ENCODE measurements around the gene CASTOR1.
"Not testable (repeated sequence)": the region's sequence is repeated elsewhere in the genome, so short reads cannot be mapped to it uniquely, and the experiment has no call there.

Gene CASTOR1

DNA sequence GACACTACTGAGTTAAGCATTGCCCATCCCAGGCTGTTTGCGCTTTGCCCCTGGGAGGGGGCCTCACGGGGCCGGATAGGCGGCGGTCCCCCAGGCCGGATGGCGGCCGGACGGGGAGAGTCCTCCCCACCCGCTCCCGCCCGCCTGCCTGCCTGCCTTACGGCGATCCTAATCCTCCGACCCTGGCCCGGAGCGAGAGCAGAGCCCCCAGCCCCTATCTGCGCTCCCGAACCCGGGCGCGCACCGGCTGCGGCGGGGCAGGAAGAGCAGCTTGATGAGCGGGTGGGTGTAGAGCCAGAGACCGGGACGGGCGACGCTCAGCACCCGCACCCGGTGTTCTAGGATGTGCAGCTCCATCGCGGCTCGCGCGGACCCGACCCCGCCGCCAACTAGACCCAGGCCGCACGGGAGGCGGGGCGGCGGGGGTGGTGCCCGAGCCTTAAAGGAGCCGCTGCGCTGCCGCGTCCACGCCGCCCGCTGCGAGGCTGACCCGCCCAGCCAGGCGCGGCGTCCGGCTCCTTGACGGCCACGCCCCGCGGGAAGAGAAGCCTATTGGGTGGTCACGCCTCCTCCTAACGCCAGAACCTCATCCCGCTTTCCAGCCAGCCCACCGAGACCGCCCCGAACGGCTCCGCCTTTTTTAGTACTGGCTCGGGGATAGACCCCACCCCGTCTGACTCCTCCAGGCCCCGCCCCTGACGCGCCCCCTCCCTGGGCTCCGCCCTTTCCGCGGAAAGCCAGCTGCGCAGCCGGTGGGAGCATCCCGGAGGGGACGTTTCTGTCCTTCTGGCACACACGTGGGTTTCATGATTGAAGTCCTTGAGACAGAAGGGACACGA is at the start of gene CASTOR1:
CASTOR1 (minus strand) TSS at position 365 of the 839 bp plus-strand sequence; CDS start at position 357, 8 bp downstream.
- peak; percentile 97 for DNase-seq (ENCODE audit: low spot score)

DNA sequence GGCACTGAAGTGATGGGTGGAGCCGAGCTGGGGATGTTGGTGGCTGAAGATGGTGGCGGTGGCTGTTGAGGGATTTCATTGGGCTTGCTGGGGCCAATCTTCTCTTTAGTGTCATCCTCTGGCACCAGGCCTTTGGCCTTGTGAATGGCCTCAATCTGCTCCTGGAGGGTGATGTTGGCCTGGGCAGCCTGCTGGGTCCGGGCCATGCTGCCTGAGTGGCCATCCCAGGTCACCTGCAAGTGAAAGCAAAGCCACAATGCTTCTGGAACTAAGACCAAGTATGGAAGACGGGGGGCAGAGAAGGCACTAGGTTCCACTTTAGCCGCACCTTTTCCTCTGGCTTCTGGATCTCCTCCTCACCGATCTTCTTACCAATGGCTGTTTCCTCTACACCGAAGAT is 49.5 kb upstream of the CASTOR1 start:
- no peak for DNase-seq (ENCODE audit: low spot score)

DNA sequence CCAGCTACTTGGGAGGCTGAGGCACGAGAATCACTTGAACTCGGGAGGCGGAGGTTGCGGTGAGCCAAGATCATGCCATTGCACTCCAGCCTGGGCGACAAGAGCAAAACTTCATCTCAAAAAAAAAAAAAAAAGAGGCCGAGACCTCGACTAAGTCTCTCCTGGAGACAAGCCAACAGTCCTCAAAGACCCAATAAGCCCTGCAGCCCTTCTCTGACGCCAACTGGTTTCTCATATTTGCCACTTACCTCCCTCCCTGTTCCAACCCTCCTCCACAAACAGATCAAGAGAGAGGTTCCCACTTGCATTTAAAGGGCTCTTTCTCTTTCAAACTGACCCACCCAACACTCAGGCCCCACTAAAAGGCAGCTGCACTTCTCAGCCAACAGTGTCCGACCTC is 49.0 kb upstream of the CASTOR1 start:
- DNase-seq (ENCODE audit: low spot score): not testable (repeated sequence)

DNA sequence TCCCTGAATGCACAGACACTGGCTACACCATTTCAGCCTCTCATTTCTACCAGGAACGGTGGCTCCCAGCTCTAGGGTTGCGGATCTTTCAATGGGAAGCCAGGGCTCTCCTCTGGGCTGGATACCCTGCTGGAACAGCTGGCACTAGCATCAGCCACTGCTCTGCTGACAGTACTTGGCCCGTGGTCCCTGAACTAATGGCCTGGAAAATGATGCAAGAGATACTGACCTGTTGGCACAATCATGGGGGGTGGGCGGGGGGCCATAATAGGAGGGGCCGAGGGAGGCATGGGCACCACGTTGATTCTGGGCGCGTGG is 48.1 kb upstream of the CASTOR1 start:
- DNase-seq (ENCODE audit: low spot score): no peak

DNA sequence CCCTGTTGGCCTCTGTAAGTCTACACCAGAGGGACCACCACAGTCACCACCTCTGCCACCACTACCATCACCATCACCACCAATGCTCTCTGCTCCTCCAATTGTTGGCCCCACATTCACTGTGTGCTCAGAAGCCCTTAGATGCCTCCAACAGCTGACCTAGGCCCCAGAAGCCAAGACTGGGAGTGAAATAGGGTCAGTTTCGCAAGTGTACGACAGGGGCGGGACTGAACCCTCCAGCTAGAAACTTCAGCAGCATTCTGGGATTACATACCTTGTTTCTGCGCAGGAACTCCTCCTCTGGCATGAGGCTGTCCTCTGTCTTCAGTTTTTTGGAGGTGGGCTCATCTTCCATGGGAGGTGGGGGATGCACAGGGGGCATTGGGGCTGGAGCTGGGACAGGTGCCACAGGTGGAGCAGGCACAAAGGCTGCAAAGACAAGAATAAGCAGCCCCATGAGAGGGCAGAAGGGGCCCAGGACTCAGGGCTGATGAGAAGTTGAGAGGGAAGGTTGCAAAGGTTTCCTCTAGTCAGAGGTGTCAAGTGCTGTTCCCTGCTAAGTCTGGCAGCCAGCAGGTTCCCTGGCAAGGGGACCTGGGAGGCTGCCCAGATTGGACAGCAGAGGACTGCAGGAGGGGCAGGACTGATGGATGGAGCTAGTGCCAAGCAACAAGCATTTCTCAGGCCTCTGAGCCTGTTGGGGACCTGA is 47.6 kb upstream of the CASTOR1 start:
- DNase-seq (ENCODE audit: low spot score): no peak

DNA sequence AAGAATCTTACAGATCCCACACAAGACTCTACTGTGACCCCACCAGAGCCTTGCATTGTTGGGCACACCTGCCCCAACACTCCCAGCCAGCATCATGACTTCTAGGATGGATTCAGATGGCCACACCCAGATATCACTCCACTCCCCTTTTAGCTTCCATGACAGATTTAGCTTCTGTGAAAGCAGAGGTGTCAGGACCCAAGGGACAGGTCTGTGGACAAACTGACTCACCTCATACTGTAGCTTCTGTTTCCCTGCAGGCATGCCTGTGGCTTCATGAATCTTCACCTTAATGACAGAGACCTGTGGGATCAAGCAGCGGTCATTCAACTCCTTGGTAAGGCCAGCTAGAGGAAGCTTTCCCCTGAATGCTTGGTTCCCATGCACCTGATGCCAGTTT is 45.9 kb upstream of the CASTOR1 start:
- DNase-seq (ENCODE audit: low spot score): no peak

DNA sequence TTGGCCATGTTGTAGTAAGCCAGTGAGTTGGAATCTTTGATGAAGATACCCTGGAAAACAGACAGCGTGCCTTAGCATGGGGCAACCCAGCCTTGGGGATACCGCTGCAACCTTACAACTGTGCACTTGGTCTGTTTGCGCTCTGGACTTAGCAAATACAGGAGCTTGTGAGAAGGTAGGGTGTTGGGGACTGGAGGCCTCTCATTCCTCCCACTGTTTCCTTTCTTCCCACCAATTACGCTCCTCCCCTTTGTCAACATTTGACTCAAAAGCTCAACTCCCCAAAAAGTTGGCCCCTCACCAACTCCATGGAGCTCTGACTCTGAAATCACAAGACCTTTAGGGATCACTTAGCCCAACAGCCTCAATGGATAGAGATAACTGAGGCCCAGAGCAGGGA is 45.3 kb upstream of the CASTOR1 start:
- DNase-seq (ENCODE audit: low spot score): no peak

DNA sequence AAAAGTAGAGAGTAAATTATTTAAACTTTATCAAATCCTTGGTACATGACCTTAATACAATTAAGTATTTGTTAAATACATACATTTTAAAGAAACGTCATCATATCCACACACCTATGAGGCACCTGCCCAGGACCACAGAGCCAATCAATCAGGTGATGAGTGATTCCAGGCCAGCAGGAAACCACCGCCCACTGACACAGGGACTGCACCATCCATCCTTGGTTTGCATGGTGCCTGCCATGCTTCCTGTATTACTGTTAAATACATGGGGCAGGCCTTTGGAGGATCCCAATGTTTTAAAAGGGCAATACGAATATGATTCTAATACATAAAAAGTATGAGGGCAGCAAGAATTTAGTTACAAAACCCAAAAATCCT is 44.4 kb upstream of the CASTOR1 start:
- DNase-seq (ENCODE audit: low spot score): no peak

DNA sequence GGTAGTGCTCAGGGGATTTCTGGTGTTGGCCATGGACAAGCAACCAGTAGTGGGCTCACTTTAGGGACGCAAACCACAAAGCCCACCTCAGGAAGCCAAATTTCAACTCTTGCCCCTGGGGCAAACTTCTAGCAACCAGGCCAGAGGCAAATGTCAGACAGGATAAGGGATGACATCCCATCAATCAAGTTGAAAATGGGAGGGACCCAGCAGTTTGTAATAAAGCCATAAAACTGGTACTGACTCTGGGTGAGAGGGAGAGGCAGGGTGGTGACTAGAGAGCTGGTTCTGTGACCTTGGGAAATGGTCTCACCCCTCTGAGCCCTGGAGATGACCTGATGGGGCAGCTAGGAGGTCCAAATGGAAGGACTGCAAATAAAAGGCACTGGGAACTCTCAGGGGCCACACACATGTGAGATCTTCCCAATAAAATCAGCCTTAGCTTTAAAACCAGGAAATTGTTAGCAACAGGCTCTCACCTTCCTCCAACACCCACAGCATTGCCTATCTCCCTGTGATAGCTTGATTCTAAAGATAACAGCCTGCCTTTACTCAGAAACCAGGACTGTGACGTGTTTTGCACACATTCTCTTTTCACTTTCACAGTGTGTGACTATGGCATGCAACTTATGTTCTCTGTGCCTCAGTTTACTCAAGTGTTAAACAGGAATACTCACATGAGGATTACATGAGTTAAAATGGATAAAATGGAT is 43.8 kb upstream of the CASTOR1 start:
- no peak for DNase-seq (ENCODE audit: low spot score)

DNA sequence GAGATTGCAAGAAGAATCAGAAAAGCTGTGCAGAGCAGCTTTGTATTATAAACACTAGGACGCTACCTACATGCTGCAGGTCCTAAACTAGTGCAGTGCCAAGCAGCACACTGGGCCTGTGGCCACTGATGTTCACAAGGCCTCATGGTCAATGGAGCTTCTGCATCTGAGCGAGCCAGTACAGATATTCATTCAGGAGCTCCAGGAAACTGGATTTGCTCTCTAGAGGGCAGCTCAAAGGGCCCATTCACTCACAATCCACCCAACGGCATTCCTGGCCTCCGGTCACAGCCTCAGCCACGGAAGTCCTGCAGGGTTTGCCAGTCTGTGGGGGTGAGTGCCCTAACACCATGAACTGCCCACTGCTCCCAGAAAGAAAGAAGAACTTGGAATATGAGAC is 43.2 kb upstream of the CASTOR1 start:
- no peak for DNase-seq (ENCODE audit: low spot score)

DNA sequence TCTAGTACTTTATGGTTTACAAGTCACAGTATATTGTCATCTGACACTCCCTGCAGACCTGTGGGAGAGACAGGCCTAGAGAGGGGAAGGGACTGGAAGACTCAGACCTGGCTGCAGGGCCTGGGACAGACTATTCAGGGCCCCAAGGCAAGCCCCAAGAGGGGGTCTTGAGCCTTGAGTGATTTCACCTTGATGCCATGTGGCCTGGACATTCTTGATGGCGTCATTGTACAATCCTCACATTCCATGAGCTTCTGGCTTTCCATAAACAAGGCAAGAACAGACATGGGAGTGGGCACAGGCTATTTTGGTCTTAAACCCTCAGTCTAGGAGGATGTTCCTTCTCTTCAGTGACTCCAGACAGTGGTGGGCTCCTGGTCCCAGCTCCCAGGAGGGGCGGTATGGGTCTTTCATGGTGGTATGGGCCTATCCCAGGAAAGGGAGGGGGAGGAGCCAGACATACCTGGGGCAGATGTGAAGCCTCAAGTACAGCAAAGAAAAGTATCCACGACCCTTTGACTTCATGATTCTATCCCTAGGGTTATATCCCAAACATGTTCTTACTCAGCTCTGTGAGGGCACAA is 39.3 kb upstream of the CASTOR1 start:
- DNase-seq (ENCODE audit: low spot score): no peak

DNA sequence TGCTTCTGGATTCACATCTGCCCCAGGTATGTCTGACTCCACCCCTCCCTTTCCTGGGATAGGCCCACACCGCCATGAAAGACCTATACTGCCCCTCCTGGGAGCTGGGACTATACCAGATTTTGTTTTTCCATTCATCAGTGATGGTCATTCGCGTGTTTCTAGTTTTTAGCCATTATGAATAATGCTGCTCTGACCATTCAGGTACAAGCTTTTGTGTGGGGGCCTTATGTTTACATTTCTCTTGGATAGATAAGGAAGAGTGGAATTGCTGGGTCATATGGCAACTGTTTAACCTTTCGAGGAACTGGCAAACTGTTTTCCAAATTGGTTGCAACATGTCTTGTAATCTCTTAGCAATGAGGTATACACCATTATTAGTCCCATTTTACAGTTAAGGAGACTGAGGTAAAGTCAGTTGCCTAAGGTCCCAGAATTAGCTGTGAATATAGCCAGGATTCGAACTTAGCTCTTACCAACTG is 38.6 kb upstream of the CASTOR1 start:
- DNase-seq (ENCODE audit: low spot score): peak; percentile 42

DNA sequence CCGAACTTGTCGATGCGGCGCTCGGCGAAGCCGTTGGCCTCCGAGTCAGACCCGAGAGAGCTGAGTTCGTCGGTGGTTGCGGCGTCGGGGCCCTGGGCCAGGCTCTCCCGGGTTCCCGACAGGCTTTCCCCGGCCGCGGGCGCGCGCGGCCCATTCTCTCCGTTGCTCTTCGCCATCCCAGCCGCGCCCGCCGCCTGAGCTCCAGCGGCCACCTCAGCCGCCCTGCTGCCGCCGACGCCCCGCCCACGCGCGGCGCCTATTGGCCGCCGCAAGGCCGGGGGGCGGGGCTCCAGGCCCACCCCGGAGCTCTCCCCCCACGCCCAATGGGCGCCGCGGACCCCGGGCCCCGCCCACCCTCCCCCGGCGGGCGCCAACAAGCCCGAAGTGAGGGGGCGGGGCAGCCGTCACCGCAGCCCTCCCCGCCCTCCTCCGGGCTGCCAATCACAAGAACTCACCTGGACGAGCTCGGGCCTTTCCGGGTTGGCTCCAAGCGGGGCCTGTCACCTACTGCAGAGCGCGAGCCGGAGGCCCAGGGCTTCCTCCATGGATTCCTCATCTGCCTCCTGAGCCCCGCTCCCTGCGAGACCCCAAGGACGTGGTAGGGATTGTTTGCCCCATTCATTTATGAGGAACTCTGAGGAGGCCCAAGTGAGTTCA is 37.5 kb upstream of the CASTOR1 start, which contains the start of gene TBC1D10A:
TBC1D10A (minus strand) TSS at position 236 of the 657 bp plus-strand sequence; CDS start at position 176, 60 bp downstream.
- DNase-seq (ENCODE audit: low spot score): peak; percentile 93

DNA sequence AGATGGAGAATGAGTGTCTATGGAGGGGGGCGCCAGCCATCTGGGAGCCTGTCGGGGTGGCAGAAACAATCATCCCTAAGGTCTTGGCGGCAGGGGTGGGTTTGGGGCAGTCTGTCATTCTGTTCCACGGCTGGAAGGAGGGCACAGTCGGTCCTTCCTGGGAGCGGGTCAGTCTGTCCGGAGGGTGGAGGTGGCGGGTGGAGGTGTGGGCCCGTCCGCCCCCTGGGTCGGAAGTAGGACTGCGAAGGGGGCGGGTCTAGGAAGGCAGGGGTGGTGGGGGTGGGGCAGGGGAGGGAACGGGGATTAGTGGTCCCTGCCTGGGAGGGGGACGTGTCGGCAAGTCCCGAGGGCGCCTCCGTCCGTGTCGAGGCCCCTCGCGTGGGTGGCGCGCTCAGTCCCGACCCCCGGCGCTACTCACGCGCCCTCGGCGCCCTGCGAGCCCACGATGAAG is 37.0 kb upstream of the CASTOR1 start:
- DNase-seq (ENCODE audit: low spot score): peak; percentile 43

DNA sequence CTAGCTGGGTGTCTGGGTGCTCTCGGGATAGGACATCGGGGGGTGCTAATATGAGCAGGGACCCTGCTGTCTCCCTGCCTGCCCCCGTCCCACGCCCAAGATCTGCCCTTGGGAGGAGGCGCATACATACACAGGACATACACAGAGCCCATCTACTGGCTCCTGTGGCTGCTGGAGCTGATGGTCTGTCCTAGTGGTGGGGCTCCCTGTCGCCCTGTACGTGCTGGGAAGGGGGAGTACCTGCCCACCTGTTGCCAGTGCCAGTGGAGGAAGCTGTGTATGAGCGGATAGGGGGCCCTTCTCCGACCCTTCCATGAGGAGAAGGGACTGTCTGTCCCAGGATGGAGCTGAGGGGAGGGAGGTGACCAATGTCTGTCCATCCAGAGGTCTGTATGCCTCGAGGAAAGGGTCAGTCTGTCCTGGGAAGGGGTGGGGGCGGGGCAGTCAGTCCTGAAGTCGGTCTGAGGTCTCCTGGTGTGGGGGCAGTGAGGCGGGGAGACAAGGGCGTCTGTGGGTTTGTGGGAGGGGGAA is 36.5 kb upstream of the CASTOR1 start:
- DNase-seq (ENCODE audit: low spot score): no peak

DNA sequence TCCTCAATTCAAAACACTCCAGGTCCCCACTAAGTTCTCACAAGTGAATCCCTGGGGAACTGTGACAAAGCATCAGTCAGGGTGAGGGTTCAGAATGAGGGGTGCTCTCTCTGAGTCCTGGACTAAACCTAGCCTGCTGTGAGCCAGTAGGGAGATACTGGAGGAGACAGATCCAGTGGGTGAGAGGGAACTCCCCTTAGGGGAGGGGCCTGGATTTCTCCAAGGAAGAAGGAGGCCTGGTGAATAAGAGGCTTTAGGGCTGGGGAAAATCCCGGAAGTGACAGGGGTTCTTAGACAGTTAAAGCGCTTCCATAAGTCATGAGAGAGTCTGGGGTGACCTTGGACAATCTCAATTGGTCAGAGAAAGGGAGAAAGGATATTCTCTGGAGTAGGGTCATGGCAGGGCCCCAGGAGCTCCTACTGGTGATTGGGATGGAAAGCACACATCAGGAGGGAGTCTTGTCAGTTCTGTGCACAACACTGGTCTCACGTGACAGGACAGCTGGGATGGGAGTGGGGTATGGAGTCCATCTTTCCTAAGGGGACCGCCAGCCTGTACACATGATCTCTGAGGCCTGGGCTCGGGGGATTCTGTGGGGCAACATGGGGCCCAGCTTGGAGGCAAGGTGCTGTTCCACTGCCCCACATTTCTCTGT is 35.9 kb upstream of the CASTOR1 start:
- no peak for DNase-seq (ENCODE audit: low spot score)

DNA sequence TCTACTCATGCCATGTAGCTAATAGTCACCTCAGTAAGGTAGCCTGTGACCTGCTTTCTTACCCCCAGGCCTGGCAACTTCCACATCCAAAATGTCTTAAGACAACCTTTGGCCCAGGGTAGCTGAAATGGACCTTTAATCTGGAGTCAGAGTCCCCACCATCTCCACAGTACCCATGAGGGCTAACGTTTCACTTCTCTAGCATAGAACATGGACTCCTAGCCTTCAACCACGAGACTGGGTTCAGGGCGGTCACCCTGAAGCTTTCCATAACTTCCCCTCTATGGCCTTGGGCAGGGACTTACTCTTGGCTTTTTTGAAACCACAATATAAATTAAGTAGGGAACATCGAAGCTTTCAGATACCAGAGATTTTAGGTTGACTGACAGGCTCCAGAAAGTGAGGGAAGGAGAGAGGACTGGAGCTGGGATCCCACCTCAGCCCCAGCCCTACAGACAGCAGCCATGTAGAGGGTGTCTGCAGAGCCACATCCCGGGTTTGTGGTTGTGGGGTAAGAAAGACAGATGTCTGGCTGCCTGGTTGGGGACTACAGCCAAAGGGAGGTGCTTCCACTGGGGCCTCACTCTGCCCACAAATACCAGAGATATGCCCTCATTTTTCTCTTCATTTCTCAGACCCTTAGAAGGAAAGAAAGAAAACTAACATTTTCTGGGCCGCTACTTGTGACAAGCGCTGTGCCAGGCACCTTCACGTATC is 34.9 kb upstream of the CASTOR1 start:
- DNase-seq (ENCODE audit: low spot score): no peak

DNA sequence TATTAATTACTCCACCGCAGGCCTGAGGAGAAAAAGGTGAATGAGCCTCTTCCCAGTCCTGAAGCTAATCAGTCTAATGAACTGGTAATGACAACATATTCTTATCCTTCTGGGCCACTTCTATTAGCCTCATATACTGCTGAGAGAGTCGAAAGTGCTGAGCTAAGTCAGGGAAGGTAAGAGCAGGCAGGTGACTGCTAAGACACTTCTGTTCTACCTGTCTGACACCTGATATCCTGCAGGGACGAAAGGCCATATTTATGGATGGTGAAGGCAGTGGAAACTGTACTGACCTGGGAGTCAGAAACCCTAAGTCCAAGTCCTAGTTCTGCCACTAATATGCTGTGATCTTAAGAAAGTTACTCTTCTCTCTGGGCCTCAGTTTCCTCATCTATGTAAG is 33.9 kb upstream of the CASTOR1 start:
- DNase-seq (ENCODE audit: low spot score): no peak

DNA sequence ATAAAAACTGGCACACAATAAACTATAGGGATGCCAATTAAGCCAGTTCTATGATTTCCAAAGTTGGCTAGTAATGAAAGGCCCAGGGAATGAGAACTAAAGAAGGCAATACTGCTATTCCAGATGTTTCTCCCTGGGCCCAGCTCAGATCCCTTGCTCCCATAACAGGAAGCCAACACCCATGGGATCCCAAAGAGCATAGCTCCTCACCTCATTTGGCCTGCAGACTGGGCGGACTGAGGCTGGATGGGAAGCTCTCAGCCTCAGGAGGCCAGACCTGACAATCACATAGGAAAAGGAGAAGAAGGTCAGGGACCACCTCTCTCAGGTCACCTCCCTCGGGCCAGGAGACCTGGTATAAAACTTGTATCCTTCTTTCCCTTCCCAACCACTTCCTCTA is 32.2 kb upstream of the CASTOR1 start:
- no peak for DNase-seq (ENCODE audit: low spot score)

DNA sequence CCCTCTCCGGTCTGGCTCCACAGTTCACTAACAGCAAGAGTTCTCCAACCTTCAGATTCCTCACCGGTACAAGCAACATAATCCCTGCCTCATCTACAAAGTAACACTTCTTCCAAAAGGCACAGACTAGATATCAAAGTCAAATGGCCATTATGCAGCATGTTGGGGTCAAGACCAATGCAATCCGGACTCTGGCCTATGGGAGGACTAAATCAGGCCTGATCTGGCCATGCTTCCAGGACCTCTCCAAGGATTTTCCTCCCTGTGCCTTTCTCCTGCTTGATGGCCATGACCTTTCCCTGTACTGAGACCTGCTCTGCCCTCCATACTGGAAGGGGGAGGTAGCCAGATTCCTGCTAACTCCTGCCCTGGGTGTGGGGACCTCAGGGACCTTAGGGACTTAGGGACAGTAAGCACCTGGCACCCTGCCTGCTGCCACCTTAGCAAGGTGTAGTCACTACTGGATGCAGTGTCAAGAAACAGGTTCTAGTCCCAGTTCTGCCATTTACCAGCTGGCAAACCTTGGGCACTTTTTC is 30.8 kb upstream of the CASTOR1 start:
- no peak for DNase-seq (ENCODE audit: low spot score)

Measured in HuH-7.5 (cell line).